ENCODE measurements around the gene AOPEP. TPM values are rescaled to one million over a fixed set of nuclear protein-coding genes. Genes with fewer than 3 reads are reported as not detected.

The AOPEP gene
- total RNA-seq, 4 donors from 2014 or later = 56.5 to 160 (median 103) TPM

- Histone ChIP-seq H3K4me1 (peaks cover 25 to 29% of the 10 kb centered on the region in 2 donors), H3K36me3 (no peaks in the 10 kb centered on the region), H3K27ac (no peak overlapping the region), H3K27me3 (no peaks in the 10 kb centered on the region), H3K9me3 (no peaks in the 10 kb centered on the region), H3K4me3 (no peak overlapping the region)
- ATAC-seq = no peak
- no peak for DNase-seq
- no peak for TF ChIP-seq CTCF (IDR thresholded peaks at IDR 0.05 in 4 of 5, conservative IDR thresholded peaks at IDR 0.05 in 1 of 5)
- TF ChIP-seq POLR2A (IDR thresholded peaks at IDR 0.05) = no peak
- intact Hi-C loops (cut with DNase I; ENCODE audit: low total_unique reads) (no loop called here), in situ Hi-C loops (cut with MboI; ENCODE audit: low sequenced_read_pairs in 4 of 4) (no loop called here)
Measured at GRCh38 chr9:94903961-94904421, 177.5 kb downstream of the AOPEP start.

- peaks cover 28 to 30% of the 10 kb centered on the region in 2 donors for H3K4me1 ChIP-seq
- TF ChIP-seq POLR2A (IDR thresholded peaks at IDR 0.05) (no peak), CTCF (IDR thresholded peaks at IDR 0.05 in 4 of 5, conservative IDR thresholded peaks at IDR 0.05 in 1 of 5) (no peak)
- H3K27ac ChIP-seq = no peak overlapping the region
- DNase-seq (no peak), ATAC-seq (no peak)
- H3K4me3 ChIP-seq = no peak overlapping the region
- intact Hi-C loops (cut with DNase I; ENCODE audit: low total_unique reads) (no loop called here), in situ Hi-C loops (cut with MboI; ENCODE audit: low sequenced_read_pairs in 4 of 4) (no loop called here)
- no peaks in the 10 kb centered on the region for H3K9me3 ChIP-seq
- H3K36me3 ChIP-seq = no peaks in the 10 kb centered on the region
- no peaks in the 10 kb centered on the region for H3K27me3 ChIP-seq
Measured at GRCh38 chr9:94904806-94905205, 178.3 kb downstream of the AOPEP start.

- H3K27ac ChIP-seq = no peak overlapping the region
- H3K27me3 ChIP-seq = no peaks in the 10 kb centered on the region
- in situ Hi-C loops (cut with MboI; ENCODE audit: low sequenced_read_pairs in 4 of 4) (no loop called here), intact Hi-C loops (cut with DNase I; ENCODE audit: low total_unique reads) (no loop called here)
- no peaks in the 10 kb centered on the region for H3K36me3 ChIP-seq
- DNase-seq (no peak), ATAC-seq (no peak)
- no peaks in the 10 kb centered on the region for H3K9me3 ChIP-seq
- peaks cover 20 to 30% of the 10 kb centered on the region in 2 donors for H3K4me1 ChIP-seq
- H3K4me3 ChIP-seq = no peak overlapping the region
- TF ChIP-seq POLR2A (IDR thresholded peaks at IDR 0.05) (no peak), CTCF (IDR thresholded peaks at IDR 0.05 in 4 of 5, conservative IDR thresholded peaks at IDR 0.05 in 1 of 5) (no peak)
Measured at GRCh38 chr9:94905606-94906005, 179.1 kb downstream of the AOPEP start.

DNA sequence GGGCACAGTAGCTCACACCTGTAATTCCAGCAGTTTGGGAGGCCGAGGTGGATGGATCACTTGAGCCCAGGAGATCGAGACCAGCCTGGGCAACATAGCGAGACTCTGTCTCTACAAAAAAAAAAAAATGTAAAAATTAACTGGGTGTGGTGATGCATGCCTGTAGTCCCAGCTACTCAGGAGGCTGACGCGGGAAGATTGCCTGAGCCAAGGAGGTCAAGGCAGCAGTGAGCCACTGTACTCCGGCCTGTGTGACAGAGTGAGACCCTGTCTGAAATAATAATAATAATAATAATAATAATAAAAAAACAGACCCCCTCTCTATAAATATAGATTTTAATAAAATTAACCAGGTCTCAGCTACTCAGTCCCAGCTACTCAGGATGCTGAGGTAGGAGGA, 179.7 kb downstream of the AOPEP start:
- TF ChIP-seq POLR2A (IDR thresholded peaks at IDR 0.05) = no peak
- no peak for TF ChIP-seq CTCF (IDR thresholded peaks at IDR 0.05 in 4 of 5, conservative IDR thresholded peaks at IDR 0.05 in 1 of 5)

GRCh38 chr9:94906713-94907112, 180.2 kb downstream of the AOPEP start:
- DNase-seq (no peak), ATAC-seq (no peak)
- Histone ChIP-seq H3K27ac (no peak overlapping the region), H3K36me3 (no peaks in the 10 kb centered on the region), H3K4me3 (no peak overlapping the region), H3K9me3 (no peaks in the 10 kb centered on the region), H3K4me1 (peaks cover 16 to 27% of the 10 kb centered on the region in 2 donors), H3K27me3 (no peaks in the 10 kb centered on the region)
- in situ Hi-C loops (cut with MboI; ENCODE audit: low sequenced_read_pairs in 4 of 4) = no loop called here
- intact Hi-C loops (cut with DNase I; ENCODE audit: low total_unique reads) = no loop called here
- no peak for TF ChIP-seq POLR2A (IDR thresholded peaks at IDR 0.05)

More for the DNA sequence above, 179.7 kb downstream of the AOPEP start:
- no peaks in the 10 kb centered on the region for H3K9me3 ChIP-seq
- H3K27ac ChIP-seq = no peak overlapping the region
- no peaks in the 10 kb centered on the region for H3K27me3 ChIP-seq
- H3K36me3 ChIP-seq = no peaks in the 10 kb centered on the region
- H3K4me3 ChIP-seq = no peak overlapping the region
- peaks cover 20 to 30% of the 10 kb centered on the region in 2 donors for H3K4me1 ChIP-seq
- ATAC-seq = no peak
- in situ Hi-C loops (cut with MboI; ENCODE audit: low sequenced_read_pairs in 4 of 4) = no loop called here
- intact Hi-C loops (cut with DNase I; ENCODE audit: low total_unique reads) = no loop called here
- no peak for DNase-seq
